ENCODE results near the gene TMSB10. TPM values are rescaled to one million over a fixed set of nuclear protein-coding genes. Genes with fewer than 3 reads are reported as not detected.
"Not testable (repeated sequence)": the region's sequence is repeated elsewhere in the genome, so short reads cannot be mapped to it uniquely, and the experiment has no call there.

Gene TMSB10
- total and polyA plus RNA-seq, 2 donors (not counting 1 experiment from before 2014, with no cell fraction given): 7,414 to 8,130 TPM

- Histone ChIP-seq H3K4me1 (ENCODE audit: control insufficient read depth, extremely low read depth, insufficient read depth, low read length) (peaks cover 1% of the 10 kb centered on the region), H3K27me3 (ENCODE audit: control insufficient read depth, insufficient read depth, low read length) (no peaks in the 10 kb centered on the region)
- TF ChIP-seq EZH2 (IDR thresholded peaks at IDR 0.05; ENCODE audit: low read length, missing control alignments) (no peak), CTCF (conservative IDR thresholded peaks at IDR 0.05 in 1 of 2, IDR thresholded peaks at IDR 0.05 in 1 of 2; ENCODE audit: low read depth in 1 of 2, low read length in 2 of 2) (no peak)
These were observed 8.9 kb downstream of the TMSB10 start for GRCh38 chr2:84914334-84914733.

GRCh38 chr2:84915675-84916074 lies 10.2 kb downstream of the TMSB10 start:
- H3K36me3 ChIP-seq (ENCODE audit: control insufficient read depth, insufficient read depth, low read length); H2AFZ ChIP-seq (ENCODE audit: low read length); H3K27me3 ChIP-seq (ENCODE audit: control insufficient read depth, insufficient read depth, low read length); H3K4me1 ChIP-seq (ENCODE audit: control insufficient read depth, extremely low read depth, insufficient read depth, low read length); H3K4me2 ChIP-seq (ENCODE audit: extremely low read depth, insufficient read depth, low read length); H3K9ac ChIP-seq (ENCODE audit: insufficient read depth, low read length); DNase-seq (ENCODE audit: low read depth in 2 of 2); H3K79me2 ChIP-seq (ENCODE audit: control insufficient read depth, insufficient read depth, low read length); H3K4me3 ChIP-seq (replicated peaks in 1 of 4; ENCODE audit: control extremely low read depth in 1 of 4, insufficient read depth in 1 of 4, low read depth in 3 of 4, low read length in 4 of 4); H3K9me3 ChIP-seq (ENCODE audit: control insufficient read depth, insufficient read depth, low read depth, low read length); H3K27ac ChIP-seq (ENCODE audit: insufficient read depth, low read length); H4K20me1 ChIP-seq (ENCODE audit: control insufficient read depth, extremely low read depth, insufficient read depth, low read length): not testable (repeated sequence)

More at GRCh38 chr2:84914334-84914733, 8.9 kb downstream of the TMSB10 start:
- H3K27ac ChIP-seq (ENCODE audit: insufficient read depth, low read length): no peak overlapping the region
- no peak overlapping the region for H3K4me2 ChIP-seq (ENCODE audit: extremely low read depth, insufficient read depth, low read length)
- peaks cover 1% of the 10 kb centered on the region for H3K36me3 ChIP-seq (ENCODE audit: control insufficient read depth, insufficient read depth, low read length)
- DNase-seq (ENCODE audit: low read depth in 2 of 2): no peak
- H4K20me1 ChIP-seq (ENCODE audit: control insufficient read depth, extremely low read depth, insufficient read depth, low read length): no peaks in the 10 kb centered on the region
- H3K4me3 ChIP-seq (replicated peaks in 1 of 4; ENCODE audit: control extremely low read depth in 1 of 4, insufficient read depth in 1 of 4, low read depth in 3 of 4, low read length in 4 of 4): no peak overlapping the region
- no peaks in the 10 kb centered on the region for H3K9me3 ChIP-seq (ENCODE audit: control insufficient read depth, insufficient read depth, low read depth, low read length)
- H3K9ac ChIP-seq (ENCODE audit: insufficient read depth, low read length): no peak overlapping the region
- no peak overlapping the region for H2AFZ ChIP-seq (ENCODE audit: low read length)
- H3K79me2 ChIP-seq (ENCODE audit: control insufficient read depth, insufficient read depth, low read length): no peaks in the 10 kb centered on the region

- DNase-seq (ENCODE audit: low read depth in 2 of 2); H3K27ac ChIP-seq (ENCODE audit: insufficient read depth, low read length); H3K4me1 ChIP-seq (ENCODE audit: control insufficient read depth, extremely low read depth, insufficient read depth, low read length); H3K9ac ChIP-seq (ENCODE audit: insufficient read depth, low read length); H3K9me3 ChIP-seq (ENCODE audit: control insufficient read depth, insufficient read depth, low read depth, low read length); H3K4me3 ChIP-seq (replicated peaks in 1 of 4; ENCODE audit: control extremely low read depth in 1 of 4, insufficient read depth in 1 of 4, low read depth in 3 of 4, low read length in 4 of 4); H2AFZ ChIP-seq (ENCODE audit: low read length); H3K27me3 ChIP-seq (ENCODE audit: control insufficient read depth, insufficient read depth, low read length); H3K4me2 ChIP-seq (ENCODE audit: extremely low read depth, insufficient read depth, low read length); H4K20me1 ChIP-seq (ENCODE audit: control insufficient read depth, extremely low read depth, insufficient read depth, low read length); H3K79me2 ChIP-seq (ENCODE audit: control insufficient read depth, insufficient read depth, low read length); H3K36me3 ChIP-seq (ENCODE audit: control insufficient read depth, insufficient read depth, low read length): not testable (repeated sequence)
These were observed 12.4 kb downstream of the TMSB10 start for GRCh38 chr2:84917821-84918220.

- no peak overlapping the region for H2AFZ ChIP-seq (ENCODE audit: low read length)
- no peaks in the 10 kb centered on the region for H3K79me2 ChIP-seq (ENCODE audit: control insufficient read depth, insufficient read depth, low read length)
- H3K36me3 ChIP-seq (ENCODE audit: control insufficient read depth, insufficient read depth, low read length): no peaks in the 10 kb centered on the region
- peaks cover 8% of the 10 kb centered on the region for H3K4me1 ChIP-seq (ENCODE audit: control insufficient read depth, extremely low read depth, insufficient read depth, low read length)
- no peaks in the 10 kb centered on the region for H3K27me3 ChIP-seq (ENCODE audit: control insufficient read depth, insufficient read depth, low read length)
- no peak overlapping the region for H3K9ac ChIP-seq (ENCODE audit: insufficient read depth, low read length)
- no peak for DNase-seq (ENCODE audit: low read depth in 2 of 2)
- H3K27ac ChIP-seq (ENCODE audit: insufficient read depth, low read length): no peak overlapping the region
- TF ChIP-seq CTCF (conservative IDR thresholded peaks at IDR 0.05 in 1 of 2, IDR thresholded peaks at IDR 0.05 in 1 of 2; ENCODE audit: low read depth in 1 of 2, low read length in 2 of 2): no peak
- no peak for TF ChIP-seq EZH2 (IDR thresholded peaks at IDR 0.05; ENCODE audit: low read length, missing control alignments)
- no peak overlapping the region for H3K4me3 ChIP-seq (replicated peaks in 1 of 4; ENCODE audit: control extremely low read depth in 1 of 4, insufficient read depth in 1 of 4, low read depth in 3 of 4, low read length in 4 of 4)
- no peaks in the 10 kb centered on the region for H3K9me3 ChIP-seq (ENCODE audit: control insufficient read depth, insufficient read depth, low read depth, low read length)
- H4K20me1 ChIP-seq (ENCODE audit: control insufficient read depth, extremely low read depth, insufficient read depth, low read length): no peaks in the 10 kb centered on the region
- H3K4me2 ChIP-seq (ENCODE audit: extremely low read depth, insufficient read depth, low read length): no peak overlapping the region
These were observed 13.0 kb downstream of the TMSB10 start for GRCh38 chr2:84918430-84918829.
